ENCODE results near the gene OPRM1. TPM values are rescaled to one million over a fixed set of nuclear protein-coding genes. Genes with fewer than 3 reads are reported as not detected.

Gene OPRM1
- total RNA-seq, 1 experiment from 2014 or later: not detected

DNA sequence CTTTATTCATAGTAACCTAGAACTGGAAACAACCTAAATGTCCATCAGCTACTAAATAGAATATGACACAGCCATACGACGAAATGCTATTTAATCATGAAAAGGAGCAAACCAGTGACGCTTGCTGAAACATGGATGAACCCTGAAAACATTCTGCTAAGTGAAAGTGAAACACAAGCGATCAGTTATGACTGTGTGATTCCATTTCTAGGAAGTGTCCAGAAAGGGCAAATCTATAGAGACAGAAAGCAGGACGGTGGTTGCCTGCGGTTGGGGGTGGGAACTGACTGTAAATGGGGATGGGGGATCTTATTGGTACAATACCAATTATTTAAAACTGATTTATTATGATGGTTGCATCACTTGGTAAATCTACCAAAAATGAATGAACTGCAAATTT is 190.7 kb downstream of the OPRM1 start:
- no peak overlapping the region for H3K9ac ChIP-seq (ENCODE audit: extremely low read depth, insufficient read length, low read length)
- H2BK20ac ChIP-seq (ENCODE audit: low read depth, low read length, poor library complexity, severe bottlenecking): no peak overlapping the region
- H3K4me1 ChIP-seq (ENCODE audit: insufficient read depth, low read length): no peaks in the 10 kb centered on the region
- H3K9me3 ChIP-seq (ENCODE audit: control insufficient read depth, low read depth, low read length): no peaks in the 10 kb centered on the region
- no peaks in the 10 kb centered on the region for H3K23me2 ChIP-seq (ENCODE audit: insufficient read length, low read depth, low read length, poor library complexity, severe bottlenecking)
- H3K27me3 Mint-ChIP-seq (ENCODE audit: low read depth): no peaks in the 10 kb centered on the region
- peaks cover 0 to 7% of the 10 kb centered on the region in 2 experiments; a peak in 2 of 4 replicates for H3K4me1 Mint-ChIP-seq
- H3K27me3 ChIP-seq (ENCODE audit: insufficient read depth, low read length): no peaks in the 10 kb centered on the region
- H4K91ac ChIP-seq (ENCODE audit: insufficient read length, low read depth, low read length): no peak overlapping the region
- no peak overlapping the region for H2BK12ac ChIP-seq (ENCODE audit: insufficient read length, low read depth, low read length)
- no peak overlapping the region for H3T11ph ChIP-seq (ENCODE audit: low read length)
- H3K56ac ChIP-seq (ENCODE audit: insufficient read length, low read depth, low read length): no peak overlapping the region
- H2BK15ac ChIP-seq (ENCODE audit: low read depth, low read length): no peak overlapping the region
- no peak overlapping the region for H2AK5ac ChIP-seq (ENCODE audit: insufficient read length, low read length)
- H3K23ac ChIP-seq (ENCODE audit: insufficient read length, low read depth, low read length): no peak overlapping the region
- TF ChIP-seq, protein P1, sequence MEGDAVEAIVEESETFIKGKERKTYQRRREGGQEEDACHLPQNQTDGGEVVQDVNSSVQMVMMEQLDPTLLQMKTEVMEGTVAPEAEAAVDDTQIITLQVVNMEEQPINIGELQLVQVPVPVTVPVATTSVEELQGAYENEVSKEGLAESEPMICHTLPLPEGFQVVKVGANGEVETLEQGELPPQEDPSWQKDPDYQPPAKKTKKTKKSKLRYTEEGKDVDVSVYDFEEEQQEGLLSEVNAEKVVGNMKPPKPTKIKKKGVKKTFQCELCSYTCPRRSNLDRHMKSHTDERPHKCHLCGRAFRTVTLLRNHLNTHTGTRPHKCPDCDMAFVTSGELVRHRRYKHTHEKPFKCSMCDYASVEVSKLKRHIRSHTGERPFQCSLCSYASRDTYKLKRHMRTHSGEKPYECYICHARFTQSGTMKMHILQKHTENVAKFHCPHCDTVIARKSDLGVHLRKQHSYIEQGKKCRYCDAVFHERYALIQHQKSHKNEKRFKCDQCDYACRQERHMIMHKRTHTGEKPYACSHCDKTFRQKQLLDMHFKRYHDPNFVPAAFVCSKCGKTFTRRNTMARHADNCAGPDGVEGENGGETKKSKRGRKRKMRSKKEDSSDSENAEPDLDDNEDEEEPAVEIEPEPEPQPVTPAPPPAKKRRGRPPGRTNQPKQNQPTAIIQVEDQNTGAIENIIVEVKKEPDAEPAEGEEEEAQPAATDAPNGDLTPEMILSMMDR (conservative IDR thresholded peaks at IDR 0.05): no peak
- H3K4me2 ChIP-seq (ENCODE audit: insufficient read depth, insufficient read length, low read length): no peak overlapping the region
- no peak overlapping the region for H2BK120ac ChIP-seq (ENCODE audit: low read depth, low read length, poor library complexity, severe bottlenecking)
- no peak overlapping the region for H3K18ac ChIP-seq (ENCODE audit: insufficient read length, low read depth, low read length)
- H3K27ac ChIP-seq (ENCODE audit: insufficient read length, low read depth, low read length): no peak overlapping the region
- H4K8ac ChIP-seq (replicated peaks; ENCODE audit: insufficient read length, low read depth, low read length): no peak overlapping the region
- no peak overlapping the region for H2BK5ac ChIP-seq (ENCODE audit: insufficient read length, low read length)
- no CpG with 5 or more reads among the region's 6 CpGs for WGBS (ENCODE audit: extremely low coverage, insufficient read length, low lambda C conversion rate)
- H3K36me3 Mint-ChIP-seq (ENCODE audit: insufficient read depth in 1 of 3, low read depth in 3 of 3): no peaks in the 10 kb centered on the region; a peak in 1 of 7 replicates
- DNase-seq: no peak
- no peak overlapping the region for H2AFZ ChIP-seq (ENCODE audit: low read length)
- no peak overlapping the region for H3K4me3 Mint-ChIP-seq
- no peaks in the 10 kb centered on the region for H3K79me2 ChIP-seq (ENCODE audit: insufficient read depth, low read length)
- no peak overlapping the region for H3K27ac Mint-ChIP-seq
- no peaks in the 10 kb centered on the region for H3K9me3 Mint-ChIP-seq
- H4K20me1 ChIP-seq (ENCODE audit: control insufficient read depth, insufficient read depth, insufficient read length): no peaks in the 10 kb centered on the region
- no peak overlapping the region for H4K5ac ChIP-seq (ENCODE audit: insufficient read length, low read depth, low read length)
- H3K14ac ChIP-seq (ENCODE audit: insufficient read depth, low read length): no peak overlapping the region
- no peak overlapping the region for H3K4ac ChIP-seq (ENCODE audit: low read depth, low read length)
- no peaks in the 10 kb centered on the region for H3K79me1 ChIP-seq (ENCODE audit: insufficient read depth, low read depth, low read length, poor library complexity, severe bottlenecking)

Measured in H9 (cell line).